Stimulated activated CD8-positive, alpha-beta memory T cell treated with anti-CD3 and anti-CD28 coated beads, Interleukin-2, amount 100 ng/mL, for 1 hour (primary cell): ENCODE data around the gene ITPRIP.

Source experiments
- DNase-seq, 2 donors: peaks; one replicate each; pipeline ENCODE4 v3.0.0-alpha.2; 2020; ENCODE audit warnings: low read depth in 2 of 2

The ITPRIP gene, protein sequence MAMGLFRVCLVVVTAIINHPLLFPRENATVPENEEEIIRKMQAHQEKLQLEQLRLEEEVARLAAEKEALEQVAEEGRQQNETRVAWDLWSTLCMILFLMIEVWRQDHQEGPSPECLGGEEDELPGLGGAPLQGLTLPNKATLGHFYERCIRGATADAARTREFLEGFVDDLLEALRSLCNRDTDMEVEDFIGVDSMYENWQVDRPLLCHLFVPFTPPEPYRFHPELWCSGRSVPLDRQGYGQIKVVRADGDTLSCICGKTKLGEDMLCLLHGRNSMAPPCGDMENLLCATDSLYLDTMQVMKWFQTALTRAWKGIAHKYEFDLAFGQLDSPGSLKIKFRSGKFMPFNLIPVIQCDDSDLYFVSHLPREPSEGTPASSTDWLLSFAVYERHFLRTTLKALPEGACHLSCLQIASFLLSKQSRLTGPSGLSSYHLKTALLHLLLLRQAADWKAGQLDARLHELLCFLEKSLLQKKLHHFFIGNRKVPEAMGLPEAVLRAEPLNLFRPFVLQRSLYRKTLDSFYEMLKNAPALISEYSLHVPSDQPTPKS

GRCh38 chr10:104337985-104338735 lies at the start of gene ITPRIP:
Gene ITPRIP, minus strand, starts transcription at chr10:104338465. Its CDS starts 22,414 bp downstream, at chr10:104316051.
- DNase-seq = peak; percentile 50 to 58

GRCh38 chr10:104387130-104387888 lies 49.0 kb upstream of the ITPRIP start:
- DNase-seq = no peak

DNA sequence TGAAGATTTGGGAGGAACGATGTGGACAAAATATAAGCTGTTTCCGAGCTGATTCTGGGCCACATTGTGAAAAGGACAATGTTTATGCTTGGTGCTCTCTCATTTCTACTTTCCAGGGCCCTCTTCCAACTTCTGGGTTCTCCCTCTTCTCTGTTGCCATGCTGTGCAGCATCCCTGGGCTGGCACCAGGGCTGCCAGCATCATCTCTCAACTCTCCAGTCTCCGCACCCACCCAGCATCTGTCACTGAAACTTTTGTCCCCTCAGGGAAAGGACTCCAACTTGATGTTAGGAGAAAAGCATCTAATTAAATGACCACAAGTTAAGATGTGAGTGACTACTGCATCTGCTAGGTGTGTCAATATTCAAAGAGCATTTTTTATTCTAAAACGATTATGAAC lies 42.1 kb upstream of the ITPRIP start:
- no peak for DNase-seq

DNA sequence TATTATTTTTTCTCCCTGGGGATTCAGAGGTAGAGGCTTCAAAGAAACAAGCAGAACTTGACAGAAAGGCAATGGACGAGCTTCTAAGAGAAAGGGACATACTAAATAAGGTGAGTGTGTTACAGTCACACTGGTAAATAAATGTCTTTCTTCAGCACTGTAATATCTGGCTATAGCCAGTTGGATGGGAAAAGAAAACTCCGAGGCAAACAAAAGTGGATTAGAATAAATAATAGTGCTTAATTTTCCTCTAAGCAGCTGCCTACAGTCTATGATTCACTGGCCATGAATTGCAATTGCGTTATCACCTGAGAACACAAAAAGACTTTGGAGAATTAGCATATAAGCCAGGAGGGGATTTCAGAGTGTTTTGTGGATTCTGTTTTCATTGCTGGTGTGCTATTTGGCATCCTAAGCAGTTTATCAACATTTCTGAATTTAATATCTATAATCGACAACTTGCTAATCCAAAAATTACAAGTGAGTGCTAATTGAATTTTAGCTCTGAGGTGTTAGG lies 38.6 kb upstream of the ITPRIP start:
- no peak for DNase-seq

GRCh38 chr10:104374591-104374990 lies 36.3 kb upstream of the ITPRIP start:
- no peak for DNase-seq

GRCh38 chr10:104371753-104372152 lies 33.5 kb upstream of the ITPRIP start:
- no peak for DNase-seq

DNA sequence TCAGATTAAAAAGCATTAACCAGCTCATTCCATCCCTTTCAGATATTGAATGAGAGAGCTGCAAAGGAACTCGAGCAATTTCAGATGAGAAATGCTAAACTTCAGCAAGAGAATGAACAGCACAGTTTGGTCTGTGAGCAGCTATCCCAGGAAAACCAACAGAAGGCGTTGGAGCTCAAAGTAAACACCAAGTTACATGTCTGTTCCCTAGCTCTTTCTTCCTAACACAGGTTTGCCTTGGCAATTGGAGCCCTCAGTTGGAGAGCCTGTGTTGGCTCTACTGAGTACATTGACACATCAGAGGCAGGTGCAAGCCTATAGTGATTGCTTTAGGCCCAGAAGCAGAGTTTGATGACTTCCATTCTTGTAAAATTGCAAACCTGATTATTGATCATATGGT lies 30.1 kb upstream of the ITPRIP start:
- no peak for DNase-seq

DNA sequence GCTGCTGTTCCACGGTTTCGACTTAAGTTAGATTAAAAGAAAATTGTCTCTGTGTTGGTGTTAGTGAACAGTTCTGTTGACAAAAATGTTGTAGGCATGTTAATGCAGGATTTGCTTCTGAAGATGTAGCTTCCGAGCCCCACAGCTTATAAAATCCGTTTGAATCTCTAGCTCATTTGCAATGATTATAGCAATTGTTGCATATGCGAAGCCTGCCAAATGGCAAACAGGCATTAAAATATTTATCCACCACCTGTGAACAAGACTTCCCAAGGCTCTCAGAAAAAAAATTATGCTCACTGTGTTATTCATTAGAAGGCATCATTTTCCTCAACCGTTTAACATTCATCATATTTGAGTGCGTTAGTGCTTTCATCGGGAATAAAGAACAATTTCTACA lies 29.6 kb upstream of the ITPRIP start:
- no peak for DNase-seq

DNA sequence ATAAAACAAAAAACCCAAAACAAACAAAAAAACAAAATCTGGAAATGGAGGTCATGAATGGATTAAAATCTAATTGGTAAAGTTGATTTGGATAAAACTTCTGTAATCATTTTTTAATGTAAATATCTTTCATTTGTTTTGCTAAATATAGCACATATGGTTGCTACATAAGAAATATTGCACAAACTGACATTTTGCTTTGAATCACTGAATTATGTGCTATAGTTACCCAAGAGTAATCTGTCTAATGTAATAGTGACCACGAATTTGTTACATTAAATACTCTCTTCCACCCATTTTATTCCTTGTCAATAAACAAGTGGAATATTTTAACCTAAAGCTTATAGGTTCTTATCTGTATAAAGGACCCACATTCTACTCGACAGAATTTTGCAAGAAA lies 21.5 kb upstream of the ITPRIP start:
- DNase-seq = no peak

GRCh38 chr10:104353325-104354048 lies 15.2 kb upstream of the ITPRIP start, which contains the start of gene CFAP58:
Gene CFAP58, plus strand, starts transcription at chr10:104353833. Its CDS starts 65 bp downstream, at chr10:104353898.
- DNase-seq = peak; percentile 78 to 82

DNA sequence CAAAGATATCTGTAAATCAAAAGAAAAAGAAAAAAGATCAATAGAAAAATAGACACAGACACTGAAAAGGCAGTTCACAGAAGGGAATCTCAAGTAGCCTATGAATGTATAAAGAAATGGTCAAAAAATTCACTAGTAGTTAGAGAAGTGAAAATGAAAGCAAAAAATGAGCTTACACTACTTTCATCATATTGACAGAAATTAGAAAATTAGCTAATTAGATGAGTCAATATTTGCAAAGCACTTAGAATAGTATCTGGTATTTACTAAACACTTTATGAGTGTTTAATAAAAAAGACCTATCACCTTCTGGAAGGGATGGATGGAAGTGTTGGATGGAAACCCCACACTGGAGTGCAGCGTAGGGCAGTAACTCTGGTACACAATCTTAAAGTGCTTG lies 13.7 kb upstream of the ITPRIP start:
- no peak for DNase-seq

DNA sequence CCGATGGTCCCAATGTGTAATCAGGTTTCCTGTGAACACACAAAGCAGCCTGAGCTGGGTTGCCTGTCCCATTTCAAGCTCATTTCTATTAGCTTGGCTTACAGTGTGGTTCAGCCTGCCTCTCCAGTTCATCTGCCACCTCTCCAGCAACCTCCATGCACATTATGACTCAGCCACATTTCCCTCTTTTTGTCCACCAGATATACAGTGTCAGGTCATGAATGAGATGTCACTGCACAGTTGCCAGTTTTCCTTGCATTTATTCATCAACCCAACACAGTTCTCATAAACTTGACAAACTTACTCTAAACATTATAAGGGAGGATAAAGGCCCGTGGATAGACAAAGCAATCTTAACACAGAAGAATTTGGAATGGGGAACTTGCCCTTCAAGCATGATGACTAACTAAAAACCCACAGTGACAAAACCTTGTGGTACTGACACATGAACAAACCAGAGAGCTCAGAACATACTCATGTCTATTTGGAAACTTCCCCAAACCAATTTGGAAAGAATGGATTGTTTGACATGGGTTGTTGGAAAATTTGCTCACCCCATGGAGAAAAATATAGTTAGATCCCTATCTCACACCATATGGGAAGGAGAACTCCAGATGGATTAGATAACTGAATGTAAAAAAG lies 12.9 kb upstream of the ITPRIP start:
- no peak for DNase-seq

DNA sequence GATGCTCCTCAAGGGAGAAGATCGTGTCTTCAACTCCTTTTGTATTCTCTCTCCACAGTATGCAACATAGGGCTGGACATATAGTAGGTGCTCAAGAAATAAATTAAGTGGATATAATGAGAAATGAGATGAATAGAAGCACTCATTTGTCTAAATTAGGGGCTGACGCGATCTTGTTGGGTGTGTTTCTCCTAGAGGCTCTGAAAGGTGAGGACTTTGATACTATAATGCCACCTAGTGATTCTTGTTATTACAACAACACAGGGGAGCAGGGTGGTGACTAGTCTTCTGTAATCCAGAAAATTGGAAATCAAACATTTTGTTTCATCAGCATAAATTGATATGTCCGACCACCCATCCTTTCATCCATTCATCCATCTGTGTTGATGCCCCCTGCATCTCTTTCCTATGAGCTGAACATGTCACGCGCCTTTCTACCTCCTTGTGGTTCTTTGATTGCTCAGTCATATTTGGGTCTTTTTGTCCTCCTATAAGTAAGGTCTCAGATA lies 11.9 kb upstream of the ITPRIP start:
- no peak for DNase-seq

DNA sequence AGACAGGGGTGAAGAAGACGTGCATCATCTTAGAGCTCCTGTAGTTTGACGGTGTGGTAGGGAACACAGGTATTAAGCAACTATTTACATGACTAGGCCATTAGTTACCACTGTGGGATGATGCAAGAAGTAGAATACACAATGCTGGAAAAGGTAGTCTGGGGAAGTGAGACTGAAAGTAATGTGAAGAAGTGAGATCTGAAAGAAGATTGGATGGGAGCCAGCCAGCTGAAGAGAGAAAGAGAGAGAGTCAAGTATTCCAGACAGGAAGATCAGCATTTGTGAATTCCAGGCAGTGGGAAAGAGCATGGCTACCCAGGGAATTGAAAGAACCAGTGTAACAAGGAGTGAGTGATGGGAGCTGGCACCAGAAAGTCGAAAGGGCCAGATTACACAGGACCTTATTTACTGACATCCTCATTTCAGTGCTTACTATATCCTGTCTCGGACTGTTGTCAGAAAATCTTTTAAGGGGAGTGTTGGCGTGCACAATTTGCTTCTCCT lies 11.4 kb upstream of the ITPRIP start:
- no peak for DNase-seq

GRCh38 chr10:104348601-104349000 lies 10.3 kb upstream of the ITPRIP start:
- no peak for DNase-seq

DNA sequence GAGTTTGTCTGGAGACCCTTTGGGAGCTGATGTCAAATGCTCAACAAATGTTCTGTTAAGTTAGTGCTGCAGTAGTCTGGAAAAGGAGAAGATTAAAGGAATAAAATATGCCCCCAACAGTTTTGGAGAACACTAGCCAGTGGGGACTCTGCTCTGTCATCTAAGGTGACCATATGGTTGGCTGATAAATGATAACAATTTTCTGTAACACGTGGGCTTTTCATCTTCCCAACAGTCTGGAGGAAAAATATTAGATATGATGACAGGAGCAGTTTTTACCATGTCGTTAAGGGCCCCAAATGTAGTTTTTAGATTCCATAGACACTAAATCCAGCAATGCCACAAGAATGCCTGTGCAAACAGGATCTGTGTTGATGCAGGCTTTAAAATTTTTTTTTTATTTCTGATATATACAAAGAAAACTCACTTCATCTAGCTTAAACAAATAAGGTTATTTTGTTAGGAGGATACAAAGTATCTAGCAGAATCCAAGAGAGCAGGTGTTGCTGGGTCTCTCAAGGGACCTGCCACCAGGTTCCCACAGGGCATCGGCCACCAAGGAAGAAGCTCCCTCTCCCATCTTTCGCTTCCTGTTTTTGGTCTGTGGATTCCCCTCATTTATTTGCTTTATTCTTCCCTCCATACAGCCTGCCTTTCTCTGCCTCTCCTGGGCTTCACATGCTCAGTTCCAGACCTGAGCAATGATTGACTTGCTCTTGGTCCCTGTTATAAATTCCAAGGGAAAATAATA lies 9.2 kb upstream of the ITPRIP start:
- DNase-seq = no peak

GRCh38 chr10:104345941-104346340 lies 7.7 kb upstream of the ITPRIP start:
- DNase-seq = no peak

- DNase-seq = no peak
Measured at GRCh38 chr10:104345515-104345914, 7.2 kb upstream of the ITPRIP start.

DNA sequence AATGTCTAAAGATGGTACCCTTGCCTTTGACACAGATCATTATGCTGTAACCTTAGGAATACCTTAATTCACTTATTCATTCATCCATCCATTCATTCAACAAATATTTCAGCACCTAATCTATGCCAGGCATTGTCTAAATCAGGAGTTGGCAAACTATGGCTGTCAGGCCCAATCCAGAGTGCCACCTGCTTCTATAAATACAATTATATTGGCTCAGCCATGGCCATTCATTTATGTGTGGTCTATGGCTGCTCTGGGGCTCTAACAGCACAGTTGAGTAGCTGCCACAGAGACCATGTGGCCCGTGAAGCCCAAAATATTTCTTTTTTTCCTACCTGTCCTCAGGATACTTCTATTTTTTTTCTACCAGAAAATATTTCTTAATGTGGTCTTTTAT lies 6.0 kb upstream of the ITPRIP start:
- no peak for DNase-seq
